SK-N-SH treated with all-trans-retinoic acid at 6 μM for 48 hours (cell line): Measurements from ENCODE around the gene PSME2.

Experiments
- ISL1 ChIP-seq: fragments of 250-450 bp; sonication (Bioruptor Pico); IDR thresholded peaks from 2 replicates; pipeline ENCODE4 v2.1.2; 2022; ENCODE audit warnings: mild to moderate bottlenecking, moderate library complexity
- TCF4 ChIP-seq: fragments of 250-450 bp; sonication (Bioruptor Pico); IDR thresholded peaks from 2 replicates; pipeline ENCODE4 v1.8.0; 2021; ENCODE audit warnings: mild to moderate bottlenecking, moderate library complexity, borderline replicate concordance
- TOX ChIP-seq: fragments of 250-450 bp; sonication (Bioruptor Pico); IDR thresholded peaks from 2 replicates; pipeline ENCODE4 v1.8.0; 2021; ENCODE audit warnings: mild to moderate bottlenecking, moderate library complexity, borderline replicate concordance
- ZFP3 ChIP-seq: fragments of 250-450 bp; sonication (Bioruptor Pico); IDR thresholded peaks from 2 replicates; pipeline ENCODE4 v1.5.0; 2020; ENCODE audit warnings: mild to moderate bottlenecking, moderate library complexity
- ZFP30 ChIP-seq: fragments of 450-650 bp; formaldehyde crosslinking; IDR thresholded peaks from 2 replicates; pipeline ENCODE4 v1.5.0; 2022; ENCODE audit warnings: mild to moderate bottlenecking, moderate library complexity
- ZNF70 ChIP-seq: fragments of 450-650 bp; formaldehyde crosslinking; IDR thresholded peaks from 2 replicates; pipeline ENCODE4 v1.5.0; 2020; ENCODE audit warnings: mild to moderate bottlenecking, moderate library complexity
- ZNF8 ChIP-seq: fragments of 450-650 bp; formaldehyde crosslinking; IDR thresholded peaks from 2 replicates; pipeline ENCODE4 v1.5.0; 2020; ENCODE audit warnings: mild to moderate bottlenecking, moderate library complexity
- TF ChIP-seq, protein P1 (sequence below): fragments of 250-450 bp; sonication (Bioruptor Pico); IDR thresholded peaks from 2 replicates; pipeline ENCODE4 v1.5.1; 2021; ENCODE audit warnings: mild to moderate bottlenecking, moderate library complexity
- TF ChIP-seq, protein P2 (sequence below): fragments of 250-450 bp; sonication (Bioruptor Pico); IDR thresholded peaks from 2 replicates; pipeline ENCODE4 v1.8.0; 2020; ENCODE audit warnings: mild to moderate bottlenecking, moderate library complexity, borderline replicate concordance
- TF ChIP-seq, protein P3 (sequence below): fragments of 250-450 bp; sonication (Bioruptor Pico); IDR thresholded peaks from 2 replicates; pipeline ENCODE4 v1.5.1; 2020; ENCODE audit warnings: low read depth, mild to moderate bottlenecking, moderate library complexity

DNA sequence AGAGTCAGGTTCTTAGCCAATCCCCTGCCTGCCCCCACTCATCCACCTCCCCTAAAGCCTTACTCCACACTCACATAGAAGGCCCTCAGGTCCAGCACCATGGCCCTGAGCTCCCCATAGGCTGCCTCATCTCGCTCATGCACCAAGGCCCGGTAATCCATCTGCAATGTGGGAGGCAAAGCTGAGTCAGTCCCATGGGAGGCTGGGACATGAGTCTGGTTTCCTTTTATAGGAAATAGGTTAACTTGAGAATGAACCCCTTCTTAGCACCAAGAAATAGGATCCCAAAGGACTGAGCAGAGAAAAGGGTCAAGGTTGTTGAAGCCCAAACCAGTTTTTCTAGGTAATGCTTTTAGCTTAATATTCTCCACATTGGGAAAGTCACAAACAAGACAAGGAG lies 2.9 kb downstream of the PSME2 start:
- TF ChIP-seq, protein P1, sequence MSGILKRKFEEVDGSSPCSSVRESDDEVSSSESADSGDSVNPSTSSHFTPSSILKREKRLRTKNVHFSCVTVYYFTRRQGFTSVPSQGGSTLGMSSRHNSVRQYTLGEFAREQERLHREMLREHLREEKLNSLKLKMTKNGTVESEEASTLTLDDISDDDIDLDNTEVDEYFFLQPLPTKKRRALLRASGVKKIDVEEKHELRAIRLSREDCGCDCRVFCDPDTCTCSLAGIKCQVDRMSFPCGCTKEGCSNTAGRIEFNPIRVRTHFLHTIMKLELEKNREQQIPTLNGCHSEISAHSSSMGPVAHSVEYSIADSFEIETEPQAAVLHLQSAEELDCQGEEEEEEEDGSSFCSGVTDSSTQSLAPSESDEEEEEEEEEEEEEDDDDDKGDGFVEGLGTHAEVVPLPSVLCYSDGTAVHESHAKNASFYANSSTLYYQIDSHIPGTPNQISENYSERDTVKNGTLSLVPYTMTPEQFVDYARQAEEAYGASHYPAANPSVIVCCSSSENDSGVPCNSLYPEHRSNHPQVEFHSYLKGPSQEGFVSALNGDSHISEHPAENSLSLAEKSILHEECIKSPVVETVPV (CRISPR knock-in tag): no peak
- no peak for TF ChIP-seq ZFP30
- no peak for TF ChIP-seq TOX (CRISPR knock-in tag)
- TF ChIP-seq ZNF8 (CRISPR knock-in tag): no peak
- TF ChIP-seq ISL1 (CRISPR knock-in tag): no peak
- no peak for TF ChIP-seq TCF4
- TF ChIP-seq, protein P2, sequence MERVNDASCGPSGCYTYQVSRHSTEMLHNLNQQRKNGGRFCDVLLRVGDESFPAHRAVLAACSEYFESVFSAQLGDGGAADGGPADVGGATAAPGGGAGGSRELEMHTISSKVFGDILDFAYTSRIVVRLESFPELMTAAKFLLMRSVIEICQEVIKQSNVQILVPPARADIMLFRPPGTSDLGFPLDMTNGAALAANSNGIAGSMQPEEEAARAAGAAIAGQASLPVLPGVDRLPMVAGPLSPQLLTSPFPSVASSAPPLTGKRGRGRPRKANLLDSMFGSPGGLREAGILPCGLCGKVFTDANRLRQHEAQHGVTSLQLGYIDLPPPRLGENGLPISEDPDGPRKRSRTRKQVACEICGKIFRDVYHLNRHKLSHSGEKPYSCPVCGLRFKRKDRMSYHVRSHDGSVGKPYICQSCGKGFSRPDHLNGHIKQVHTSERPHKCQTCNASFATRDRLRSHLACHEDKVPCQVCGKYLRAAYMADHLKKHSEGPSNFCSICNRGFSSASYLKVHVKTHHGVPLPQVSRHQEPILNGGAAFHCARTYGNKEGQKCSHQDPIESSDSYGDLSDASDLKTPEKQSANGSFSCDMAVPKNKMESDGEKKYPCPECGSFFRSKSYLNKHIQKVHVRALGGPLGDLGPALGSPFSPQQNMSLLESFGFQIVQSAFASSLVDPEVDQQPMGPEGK: no peak
- TF ChIP-seq ZNF70 (CRISPR knock-in tag): no peak
- TF ChIP-seq, protein P3, sequence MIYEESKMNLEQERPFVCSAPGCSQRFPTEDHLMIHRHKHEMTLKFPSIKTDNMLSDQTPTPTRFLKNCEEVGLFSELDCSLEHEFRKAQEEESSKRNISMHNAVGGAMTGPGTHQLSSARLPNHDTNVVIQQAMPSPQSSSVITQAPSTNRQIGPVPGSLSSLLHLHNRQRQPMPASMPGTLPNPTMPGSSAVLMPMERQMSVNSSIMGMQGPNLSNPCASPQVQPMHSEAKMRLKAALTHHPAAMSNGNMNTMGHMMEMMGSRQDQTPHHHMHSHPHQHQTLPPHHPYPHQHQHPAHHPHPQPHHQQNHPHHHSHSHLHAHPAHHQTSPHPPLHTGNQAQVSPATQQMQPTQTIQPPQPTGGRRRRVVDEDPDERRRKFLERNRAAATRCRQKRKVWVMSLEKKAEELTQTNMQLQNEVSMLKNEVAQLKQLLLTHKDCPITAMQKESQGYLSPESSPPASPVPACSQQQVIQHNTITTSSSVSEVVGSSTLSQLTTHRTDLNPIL (CRISPR knock-in tag): no peak
- TF ChIP-seq ZFP3 (CRISPR knock-in tag): no peak
